Muscle of leg (tissue), 11 donors: ENCODE measurements around the gene ANTXR1. TPM values are rescaled to one million over a fixed set of nuclear protein-coding genes. Genes with fewer than 3 reads are reported as not detected.
A peak's percentile ranks its signal among the peaks of the same experiment; 100 is the strongest.

Source experiments
- DNase-seq: peaks from one replicate; pipeline ENCODE4 v3.0.0; 2013
- H3K27ac ChIP-seq: one replicate; pipeline ENCODE4 v1.5.1; 2013; ENCODE audit warnings: mild to moderate bottlenecking, low read length, control low read depth
- H3K27me3 ChIP-seq: one replicate; pipeline ENCODE4 v1.6.1; 2013; ENCODE audit warnings: low read length; ENCODE audit not compliant: control insufficient read depth, insufficient read depth
- H3K36me3 ChIP-seq: one replicate; pipeline ENCODE4 v1.6.1; 2013; ENCODE audit warnings: low read length; ENCODE audit not compliant: control insufficient read depth, insufficient read depth
- H3K4me1 ChIP-seq: one replicate; pipeline ENCODE4 v1.6.1; 2013; ENCODE audit warnings: low read length; ENCODE audit not compliant: control insufficient read depth, insufficient read depth
- H3K4me3 ChIP-seq: one replicate; pipeline ENCODE4 v1.5.1; 2013; ENCODE audit warnings: low read length, control low read depth
- H3K9me3 ChIP-seq: replicated peaks from 2 replicates; pipeline ENCODE4 v1.6.1; 2013; ENCODE audit warnings: low read depth, low read length; ENCODE audit not compliant: control insufficient read depth
- WGBS: methylation state at CpG from one replicate; pipeline ENCODE4 v1.1.5; 2013; ENCODE audit warnings: missing lambda C conversion rate; ENCODE audit not compliant: insufficient coverage; 5-methylcytosine and 5-hydroxymethylcytosine counted together
- polyA plus RNA-seq, 8 donors: library from polyadenylated mRNA; unstranded; fragments of 120-200 nt; gene quantifications; one replicate each; pipeline versions ENCODE4 v1.2.1 to v1.2.3, GENCODE V29; 2013; ENCODE audit warnings: inconsistent platforms in 1 of 8, low replicate concordance in 1 of 8; ENCODE audit not compliant: insufficient read length in 8 of 8, insufficient read depth in 1 of 8
- total RNA-seq: library from RNA; stranded (reverse); fragments of 120-200 nt; gene quantifications from one replicate; pipeline ENCODE4 v1.2.4, GENCODE V29; 2013

Gene ANTXR1
- total and polyA plus RNA-seq, 9 donors, result 84.4 to 187 (median 133) TPM

DNA sequence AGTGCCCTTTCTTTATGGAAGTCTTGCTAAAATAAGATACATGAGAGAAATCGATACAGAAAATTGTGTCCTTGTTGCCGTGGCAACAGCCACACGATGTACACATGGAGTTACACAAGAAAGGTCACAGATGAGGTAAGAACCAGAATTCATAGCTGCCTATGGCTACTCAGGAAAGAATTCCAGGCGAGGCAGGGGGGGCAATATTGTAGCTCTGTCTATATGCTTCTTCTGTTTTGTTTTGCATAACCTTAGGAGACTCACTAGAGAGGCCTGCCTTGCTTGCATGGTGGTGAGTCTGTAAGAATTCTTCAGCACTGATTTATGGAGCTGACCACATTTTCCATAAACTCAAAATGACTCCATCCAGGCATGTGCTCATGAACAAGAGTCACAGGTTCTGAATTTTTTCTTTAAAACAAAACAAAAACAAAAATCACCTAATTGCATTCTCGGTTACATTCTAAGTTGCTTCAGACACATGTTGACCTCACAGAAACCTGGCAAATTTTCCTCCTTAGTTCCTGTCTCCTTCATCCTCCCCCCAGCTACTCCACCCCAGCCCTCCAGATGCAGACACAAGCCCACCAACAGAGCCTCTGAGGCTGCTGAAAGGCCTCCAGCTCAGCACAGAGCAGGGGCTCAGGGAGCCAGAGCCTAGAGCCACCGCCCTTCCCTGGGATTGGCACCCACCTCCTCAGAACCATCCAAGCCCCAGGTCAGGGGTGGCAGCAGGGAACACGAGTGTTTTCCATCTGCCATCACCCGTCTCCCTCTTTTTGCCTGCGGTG lies 183.5 kb downstream of the ANTXR1 start:
- peak; percentile 71 for DNase-seq
- 78% methylated on average over 8 of the region's 9 CpGs for WGBS
- no peaks in the 10 kb centered on the region for H3K27me3 ChIP-seq
- H3K9me3 ChIP-seq, result no peaks in the 10 kb centered on the region
- H3K4me1 ChIP-seq, result peaks cover 12% of the 10 kb centered on the region
- H3K27ac ChIP-seq, result peak overlapping the region; percentile 25
- no peak overlapping the region for H3K4me3 ChIP-seq
- peaks cover 60% of the 10 kb centered on the region for H3K36me3 ChIP-seq

DNA sequence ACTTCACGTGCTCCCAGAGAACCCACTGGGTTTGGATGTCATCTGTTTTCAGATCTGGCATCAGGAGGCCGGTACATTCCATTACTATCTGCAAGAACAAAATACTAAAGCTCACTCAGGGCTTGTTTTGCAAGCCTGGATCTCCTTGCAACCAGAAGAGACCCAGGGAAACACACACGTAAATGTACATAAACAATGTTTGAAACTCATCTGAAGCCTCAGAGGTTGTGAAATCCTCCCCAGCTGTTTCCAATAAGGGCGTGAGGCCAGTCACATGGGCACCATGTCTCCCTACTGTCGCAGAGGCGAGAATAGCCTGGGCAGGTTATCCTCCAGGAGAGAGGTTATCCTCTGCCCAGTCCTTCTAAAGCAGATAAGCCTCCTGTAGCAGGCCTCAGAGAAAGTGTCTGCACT lies 187.1 kb downstream of the ANTXR1 start:
- DNase-seq, result peak; percentile 55
- H3K9me3 ChIP-seq, result no peaks in the 10 kb centered on the region
- no peak overlapping the region for H3K4me3 ChIP-seq
- no peaks in the 10 kb centered on the region for H3K27me3 ChIP-seq
- peaks cover 35% of the 10 kb centered on the region for H3K4me1 ChIP-seq
- H3K36me3 ChIP-seq, result peaks cover 51% of the 10 kb centered on the region
- no peak overlapping the region for H3K27ac ChIP-seq
- WGBS, result 71% methylated on average over 6 of the region's 6 CpGs

- Histone ChIP-seq H3K4me3 (no peak overlapping the region), H3K4me1 (peaks cover 43% of the 10 kb centered on the region), H3K36me3 (peaks cover 50% of the 10 kb centered on the region), H3K27ac (no peak overlapping the region), H3K27me3 (no peaks in the 10 kb centered on the region), H3K9me3 (no peaks in the 10 kb centered on the region)
- no peak for DNase-seq
- 92% methylated on average over 7 of the region's 7 CpGs for WGBS
Observed at GRCh38 chr2:69201259-69201658, 188.3 kb downstream of the ANTXR1 start.

- Histone ChIP-seq H3K9me3 (no peaks in the 10 kb centered on the region), H3K4me3 (no peak overlapping the region), H3K36me3 (peaks cover 41% of the 10 kb centered on the region), H3K27ac (peak overlapping the region; percentile 79), H3K4me1 (peaks cover 43% of the 10 kb centered on the region), H3K27me3 (no peaks in the 10 kb centered on the region)
- DNase-seq, result peak; percentile 76
- 52% methylated on average over 3 of the region's 3 CpGs for WGBS
Observed at GRCh38 chr2:69202327-69202726, 189.3 kb downstream of the ANTXR1 start.

DNA sequence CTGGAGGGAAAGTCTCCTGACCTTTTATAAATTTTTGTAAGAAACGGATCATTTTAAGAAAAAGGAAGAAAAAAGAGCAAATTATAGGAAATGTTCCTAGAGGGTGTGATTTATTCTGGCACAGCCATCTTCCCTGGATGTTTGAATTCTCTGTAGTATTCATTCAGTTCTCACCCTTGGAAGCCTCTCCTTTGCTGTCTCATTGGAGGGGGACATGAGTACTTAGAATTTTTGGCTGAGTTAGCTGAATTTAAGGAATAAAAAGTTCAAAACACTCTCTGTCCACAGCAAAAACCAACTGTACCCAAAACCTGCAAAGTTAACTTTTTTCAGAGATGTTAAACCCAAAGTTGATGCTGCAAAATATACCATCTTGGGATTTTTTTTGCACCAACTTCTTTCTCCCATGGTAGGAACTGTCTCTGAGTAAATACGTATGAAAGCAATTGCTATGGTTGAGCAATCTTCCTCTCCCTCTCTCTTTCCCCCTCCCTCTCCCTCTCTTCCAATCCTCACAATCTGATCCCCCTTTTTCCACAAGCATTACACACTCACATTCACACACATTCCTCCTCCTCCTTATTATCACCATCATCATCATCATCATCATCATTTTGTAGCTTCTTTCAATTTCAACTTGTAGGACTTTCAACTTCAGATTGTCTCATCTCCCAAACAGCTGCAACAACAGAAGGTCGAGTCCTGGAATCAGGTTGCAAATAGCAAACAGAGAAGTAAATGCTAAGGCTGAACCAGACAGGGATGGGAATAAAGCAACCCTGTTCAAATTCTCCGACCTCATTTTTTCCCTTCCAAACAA lies 190.4 kb downstream of the ANTXR1 start:
- Histone ChIP-seq H3K27me3 (no peaks in the 10 kb centered on the region), H3K4me1 (peaks cover 43% of the 10 kb centered on the region), H3K9me3 (peaks cover 2% of the 10 kb centered on the region), H3K36me3 (peaks cover 42% of the 10 kb centered on the region), H3K4me3 (no peak overlapping the region), H3K27ac (peak overlapping the region; percentile 80)
- no CpG with 5 or more reads among the region's 4 CpGs for WGBS
- DNase-seq, result peak; percentile 93

DNA sequence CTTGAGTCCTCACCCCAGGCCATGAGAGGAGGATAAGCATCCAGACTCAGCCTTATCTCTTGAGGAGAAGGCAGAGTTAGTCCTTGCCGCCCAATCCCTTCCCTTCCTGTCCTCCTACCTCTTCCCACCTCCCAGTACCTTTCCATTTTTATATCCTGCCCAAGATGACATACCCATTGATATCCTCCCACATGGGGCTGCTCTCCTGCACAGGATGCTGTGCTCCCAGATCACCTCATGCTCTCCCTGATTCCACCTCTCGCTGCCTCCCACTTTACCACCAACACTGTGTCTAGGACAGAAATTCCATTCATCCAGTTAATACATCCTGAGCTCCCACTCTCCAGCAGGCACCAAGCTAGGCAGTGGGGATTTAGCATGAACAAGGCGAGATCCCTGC lies 191.7 kb downstream of the ANTXR1 start:
- H3K27ac ChIP-seq, result peak overlapping the region; percentile 80
- 90% methylated on average over 2 of the region's 3 CpGs for WGBS

DNA sequence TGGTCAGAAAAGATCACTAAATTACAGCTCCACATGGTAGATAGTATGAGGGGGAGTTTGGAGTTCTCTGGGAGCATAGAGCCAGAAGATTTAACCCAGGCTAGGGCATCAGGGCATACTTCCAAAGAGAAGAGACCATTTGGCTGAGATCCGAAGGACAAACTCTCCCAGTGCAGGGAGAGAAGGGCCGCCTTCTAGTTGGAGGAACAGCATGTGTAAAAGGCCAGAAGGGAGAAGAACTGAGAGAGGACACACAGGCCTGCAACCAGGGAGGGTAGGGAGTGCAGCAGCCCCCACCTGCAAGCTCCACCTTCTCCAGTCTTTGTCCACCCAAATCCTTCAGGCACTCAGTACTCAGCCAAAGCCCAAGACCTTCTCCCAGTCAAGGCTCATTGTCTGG lies 192.1 kb downstream of the ANTXR1 start:
- Histone ChIP-seq H3K27ac (peak overlapping the region; percentile 25), H3K9me3 (peaks cover 2% of the 10 kb centered on the region), H3K4me1 (peaks cover 43% of the 10 kb centered on the region), H3K36me3 (peaks cover 37% of the 10 kb centered on the region), H3K27me3 (no peaks in the 10 kb centered on the region), H3K4me3 (no peak overlapping the region)
- WGBS, result 33% methylated on average over 1 of the region's 2 CpGs
- DNase-seq, result no peak

More for the DNA sequence above, 191.7 kb downstream of the ANTXR1 start:
- peaks cover 2% of the 10 kb centered on the region for H3K9me3 ChIP-seq
- H3K27me3 ChIP-seq, result no peaks in the 10 kb centered on the region
- H3K36me3 ChIP-seq, result peaks cover 36% of the 10 kb centered on the region
- DNase-seq, result no peak
- no peak overlapping the region for H3K4me3 ChIP-seq
- peaks cover 43% of the 10 kb centered on the region for H3K4me1 ChIP-seq

DNA sequence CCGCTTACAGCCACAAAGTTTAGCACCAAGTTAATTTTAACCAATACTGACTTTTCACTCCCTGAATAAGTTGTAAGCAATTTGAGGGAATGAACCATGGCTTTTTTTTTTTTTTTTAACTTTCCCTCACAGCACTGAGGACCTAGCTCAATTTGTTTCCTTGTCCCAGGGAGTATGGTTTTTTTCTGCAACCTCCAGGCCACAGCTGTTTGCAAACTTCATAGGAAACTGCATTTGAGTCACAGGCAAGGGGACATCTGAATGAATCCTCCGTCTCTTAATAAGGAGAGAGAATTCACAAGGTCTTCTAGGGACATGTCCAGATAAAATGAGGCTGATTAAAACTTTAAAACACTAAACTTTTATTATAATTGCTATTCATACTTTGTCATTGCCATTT lies 192.5 kb downstream of the ANTXR1 start:
- H3K36me3 ChIP-seq, result peaks cover 33% of the 10 kb centered on the region
- no peak overlapping the region for H3K27ac ChIP-seq
- peaks cover 42% of the 10 kb centered on the region for H3K4me1 ChIP-seq
- peaks cover 2% of the 10 kb centered on the region for H3K9me3 ChIP-seq
- peak; percentile 77 for DNase-seq
- no CpG with 5 or more reads among the region's 2 CpGs for WGBS
- H3K4me3 ChIP-seq, result no peak overlapping the region
- H3K27me3 ChIP-seq, result no peaks in the 10 kb centered on the region

DNA sequence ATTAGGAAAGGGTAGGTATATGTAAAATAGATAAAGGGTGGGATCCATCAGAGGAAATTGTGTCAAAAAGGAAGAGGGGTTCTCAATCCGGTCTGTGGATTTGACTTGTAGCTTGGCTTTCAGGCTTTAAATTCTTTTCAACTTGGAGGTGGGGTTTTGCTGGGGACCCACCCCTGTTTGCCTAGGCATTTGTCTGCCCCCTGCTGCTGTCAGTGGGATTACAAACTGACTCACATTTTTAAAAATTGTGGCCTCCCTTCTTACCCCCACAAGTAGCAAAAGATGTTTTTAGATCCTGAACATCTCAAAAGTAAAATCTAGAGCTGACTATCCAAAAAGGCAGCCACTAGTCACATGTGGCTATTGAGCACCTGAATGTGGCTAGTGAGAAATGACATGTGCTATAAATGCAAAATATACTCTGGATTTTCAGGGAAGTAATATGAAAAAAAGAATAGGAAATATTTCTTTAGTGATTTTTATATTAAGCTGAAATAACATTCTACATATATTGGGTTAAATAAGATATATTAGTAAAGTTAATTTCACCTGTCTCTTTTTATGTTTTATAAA lies 195.1 kb downstream of the ANTXR1 start:
- Histone ChIP-seq H3K4me3 (no peak overlapping the region), H3K4me1 (peaks cover 51% of the 10 kb centered on the region), H3K36me3 (peaks cover 22% of the 10 kb centered on the region), H3K9me3 (peaks cover 2% of the 10 kb centered on the region), H3K27ac (no peak overlapping the region), H3K27me3 (no peaks in the 10 kb centered on the region)
- no peak for DNase-seq
- WGBS, result 88% methylated on average over 1 of the region's 1 CpG

DNA sequence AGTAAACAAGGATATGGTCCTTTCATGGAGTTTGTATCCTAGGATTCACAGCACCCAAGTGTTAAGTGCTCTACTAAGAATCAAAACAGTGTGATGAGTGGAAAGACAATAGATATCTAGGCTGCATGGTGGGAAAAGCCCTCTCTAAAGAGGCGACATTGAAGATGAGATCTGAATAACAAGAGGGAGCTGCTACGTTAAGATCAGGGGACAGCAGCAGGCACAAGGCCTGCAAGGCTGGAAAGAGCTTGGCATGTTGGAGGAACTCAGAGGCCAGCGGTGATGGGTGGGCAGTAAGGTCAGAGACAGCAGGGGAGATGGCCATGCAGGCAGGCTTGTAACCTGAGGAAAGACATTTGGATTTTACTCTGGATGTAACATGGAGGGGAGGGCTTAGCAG lies 196.5 kb downstream of the ANTXR1 start:
- Histone ChIP-seq H3K4me3 (no peak overlapping the region), H3K36me3 (peaks cover 17% of the 10 kb centered on the region), H3K27ac (no peak overlapping the region), H3K27me3 (no peaks in the 10 kb centered on the region), H3K9me3 (peaks cover 2% of the 10 kb centered on the region), H3K4me1 (peaks cover 54% of the 10 kb centered on the region)
- WGBS, result 74% methylated on average over 3 of the region's 3 CpGs
- DNase-seq, result no peak
